Testis (tissue), 3 donors: Measurements from ENCODE around the gene PLCH2. TPM values are rescaled to one million over a fixed set of nuclear protein-coding genes. Genes with fewer than 3 reads are reported as not detected.
"Not testable (repeated sequence)": the region's sequence is repeated elsewhere in the genome, so short reads cannot be mapped to it uniquely, and the experiment has no call there.

Source experiments
- DNase-seq: peaks from one replicate; pipeline ENCODE4 v3.0.0-alpha.2; 2019
- H3K27ac ChIP-seq, 2 donors: fragments of 200-600 bp; sonication (generic); one replicate each; pipeline ENCODE4 v1.5.1; 2019
- H3K27me3 ChIP-seq: fragments of 200-600 bp; sonication (generic); one replicate; pipeline ENCODE4 v1.5.1; 2019
- H3K36me3 ChIP-seq: fragments of 200-600 bp; sonication (generic); one replicate; pipeline ENCODE4 v1.5.1; 2017; ENCODE audit warnings: low read depth; ENCODE audit errors: missing control alignments
- H3K4me1 ChIP-seq: fragments of 200-600 bp; sonication (generic); one replicate; pipeline ENCODE4 v1.5.1; 2019
- H3K4me3 ChIP-seq, 2 donors: fragments of 200-600 bp; sonication (generic); one replicate each; pipeline ENCODE4 v1.5.1; 2017 to 2019
- H3K9me3 ChIP-seq: fragments of 200-600 bp; sonication (generic); one replicate; pipeline ENCODE4 v1.5.1; 2017
- POLR2A ChIP-seq: fragments of 450-650 bp; IDR thresholded peaks from one replicate; pipeline ENCODE4 v1.6.1; 2017; ENCODE audit warnings: antibody characterized with exemption, mild to moderate bottlenecking, moderate library complexity
- WGBS, 2 donors: methylation state at CpG; one replicate each; pipeline ENCODE4 v1.1.5; 2018; 5-methylcytosine and 5-hydroxymethylcytosine counted together
- intact Hi-C: fragments of 100-400 bp; cut with DNase I; formaldehyde crosslinking; loops from one replicate; pipeline ENCODE4 v1.15.1; 2023; ENCODE audit warnings: low total_unique reads
- polyA plus RNA-seq: library from polyadenylated mRNA; stranded (reverse); fragments of 350-450 nt; fragmentation: Illumina TruSeq; extraction: RNeasy Lipid Tissue Mini Kit (QIAGEN cat#74804); gene quantifications from one replicate; pipeline ENCODE4 v1.2.3, GENCODE V29; 2014; ENCODE audit warnings: low read depth, low replicate concordance; ENCODE audit not compliant: insufficient read depth
- total RNA-seq, 2 donors: library from RNA; depleted of rRNA; stranded (reverse); fragments of >200 nt; gene quantifications; one replicate each; pipeline ENCODE4 v1.2.3, GENCODE V29; 2016
- TF ChIP-seq, protein P1 (sequence below), 3 experiments: fragments of 450-650 bp in 2 of 3; fragments of 200-600 bp in 1 of 3; sonication (generic) in 1 of 3; IDR thresholded peaks; one replicate each; pipeline ENCODE4 v1.5.1; 2016 to 2019; ENCODE audit warnings: antibody characterized with exemption in 3 of 3, mild to moderate bottlenecking in 2 of 3, moderate library complexity in 1 of 3

Gene PLCH2
- total and polyA plus RNA-seq, 3 donors from 2014 or later: 2.7 to 6.5 (median 5.7) TPM

DNA sequence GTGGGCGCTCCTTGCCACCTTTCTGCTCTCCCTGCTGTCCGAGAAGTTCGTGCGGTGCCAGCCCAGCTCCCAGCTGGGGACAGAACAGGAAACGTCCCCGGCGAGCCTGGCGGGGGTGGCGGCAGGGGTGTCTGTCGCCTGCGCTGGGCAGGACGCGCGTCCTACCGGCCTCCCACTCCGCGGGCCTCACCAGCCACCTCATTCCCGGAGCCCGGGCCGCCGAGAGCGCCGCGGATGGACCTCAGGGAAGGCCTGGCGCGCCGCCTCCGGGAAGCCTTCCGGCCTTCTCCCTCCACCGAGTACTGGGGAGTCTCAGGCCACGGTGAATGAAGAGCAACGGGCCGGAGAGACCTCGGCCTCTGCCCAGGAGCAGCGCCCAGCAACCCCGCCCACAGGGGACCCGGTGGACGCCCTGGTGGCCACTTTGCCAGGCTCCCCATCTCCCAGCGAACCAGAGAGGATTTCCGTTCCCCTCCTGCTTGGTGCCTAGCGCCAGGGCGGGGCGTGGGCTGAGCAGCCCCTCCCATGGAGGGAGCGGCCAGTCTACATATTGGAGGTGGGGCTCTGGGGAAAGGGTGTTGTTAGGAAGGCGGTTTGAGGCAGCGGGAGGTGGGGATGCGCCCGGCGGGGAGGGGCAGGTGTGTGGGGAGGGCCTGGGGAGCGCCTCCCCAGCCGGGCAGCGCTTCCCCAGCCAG is 70.6 kb downstream of the PLCH2 start:
- TF ChIP-seq, protein P1, sequence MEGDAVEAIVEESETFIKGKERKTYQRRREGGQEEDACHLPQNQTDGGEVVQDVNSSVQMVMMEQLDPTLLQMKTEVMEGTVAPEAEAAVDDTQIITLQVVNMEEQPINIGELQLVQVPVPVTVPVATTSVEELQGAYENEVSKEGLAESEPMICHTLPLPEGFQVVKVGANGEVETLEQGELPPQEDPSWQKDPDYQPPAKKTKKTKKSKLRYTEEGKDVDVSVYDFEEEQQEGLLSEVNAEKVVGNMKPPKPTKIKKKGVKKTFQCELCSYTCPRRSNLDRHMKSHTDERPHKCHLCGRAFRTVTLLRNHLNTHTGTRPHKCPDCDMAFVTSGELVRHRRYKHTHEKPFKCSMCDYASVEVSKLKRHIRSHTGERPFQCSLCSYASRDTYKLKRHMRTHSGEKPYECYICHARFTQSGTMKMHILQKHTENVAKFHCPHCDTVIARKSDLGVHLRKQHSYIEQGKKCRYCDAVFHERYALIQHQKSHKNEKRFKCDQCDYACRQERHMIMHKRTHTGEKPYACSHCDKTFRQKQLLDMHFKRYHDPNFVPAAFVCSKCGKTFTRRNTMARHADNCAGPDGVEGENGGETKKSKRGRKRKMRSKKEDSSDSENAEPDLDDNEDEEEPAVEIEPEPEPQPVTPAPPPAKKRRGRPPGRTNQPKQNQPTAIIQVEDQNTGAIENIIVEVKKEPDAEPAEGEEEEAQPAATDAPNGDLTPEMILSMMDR (IDR thresholded peaks at IDR 0.05): peak in 1 of 3 experiments; percentile 2
- no peak for TF ChIP-seq POLR2A
- DNase-seq: peak; percentile 79
- intact Hi-C loops: loop anchor here (5.0 kb wide), 1 partner anchor 134 kb away; the partner anchor contains the start of gene PEX10
- H3K4me3 ChIP-seq: peak overlapping the region; percentile 50 to 61
- H3K9me3 ChIP-seq: no peaks in the 10 kb centered on the region
- 1% methylated on average over 41 of the region's 52 CpGs; no CpG with 5 or more reads in 1 of the 2 donors for WGBS, 2 donors
- peaks cover 54% of the 10 kb centered on the region for H3K4me1 ChIP-seq
- no peaks in the 10 kb centered on the region for H3K36me3 ChIP-seq
- no peaks in the 10 kb centered on the region for H3K27me3 ChIP-seq
- H3K27ac ChIP-seq: peak overlapping the region; percentile 56 to 95

DNA sequence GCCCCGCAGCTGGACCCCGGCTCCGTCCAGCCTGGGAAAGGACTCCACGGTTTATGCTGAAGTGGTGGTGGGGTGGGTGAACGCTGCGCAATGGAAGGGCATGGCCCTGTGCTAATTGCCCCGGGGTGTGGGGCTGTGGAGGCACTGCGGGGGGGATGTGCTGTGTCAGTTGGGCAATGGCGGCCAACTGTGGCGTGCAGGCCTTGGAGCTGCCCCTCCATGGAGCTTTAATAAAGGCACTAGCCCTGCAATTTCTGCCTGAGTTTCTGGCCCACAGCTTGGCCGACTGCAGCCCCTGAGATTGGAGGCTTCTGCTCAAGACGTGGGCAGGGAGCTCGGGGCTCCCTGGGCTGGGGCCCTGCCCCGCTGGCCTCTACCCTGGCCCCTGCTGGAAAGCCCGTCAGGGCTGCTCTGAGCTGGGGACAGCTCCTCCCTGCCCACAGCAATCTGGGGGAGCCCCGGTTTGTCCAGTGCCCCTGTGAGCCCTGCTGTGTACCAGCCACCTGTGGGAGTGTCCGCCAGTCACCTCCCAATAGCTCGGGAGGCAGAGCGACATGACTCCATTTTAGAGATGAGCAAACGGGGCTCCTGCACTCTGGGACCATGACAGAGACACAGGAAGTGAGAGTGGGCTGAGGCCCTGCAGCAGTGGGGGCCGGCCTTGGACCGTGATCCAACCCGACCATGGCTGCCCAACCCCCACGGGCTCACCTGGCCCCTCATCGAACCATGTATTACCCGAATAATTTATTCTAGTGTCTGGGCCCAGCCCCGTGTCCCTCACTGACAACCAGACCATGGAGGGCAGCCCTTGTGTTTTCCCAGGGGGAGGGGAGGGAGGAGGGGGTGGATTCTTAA is 71.3 kb downstream of the PLCH2 start:
- DNase-seq: no peak
- TF ChIP-seq, protein P1 (IDR thresholded peaks at IDR 0.05): no peak
- no peak for TF ChIP-seq POLR2A
- Histone ChIP-seq H3K4me3 (peak overlapping the region; percentile 50 to 61), H3K27me3 (no peaks in the 10 kb centered on the region), H3K36me3 (no peaks in the 10 kb centered on the region), H3K9me3 (no peaks in the 10 kb centered on the region), H3K4me1 (peaks cover 54% of the 10 kb centered on the region), H3K27ac (peak overlapping the region; percentile 56 to 95)
- 17 to 26% methylated on average over 3 to 27 of the region's 27 CpGs for WGBS, 2 donors
- intact Hi-C loops: loop anchor here (5.0 kb wide), 1 partner anchor 135 kb away; the partner anchor contains the start of gene PEX10

DNA sequence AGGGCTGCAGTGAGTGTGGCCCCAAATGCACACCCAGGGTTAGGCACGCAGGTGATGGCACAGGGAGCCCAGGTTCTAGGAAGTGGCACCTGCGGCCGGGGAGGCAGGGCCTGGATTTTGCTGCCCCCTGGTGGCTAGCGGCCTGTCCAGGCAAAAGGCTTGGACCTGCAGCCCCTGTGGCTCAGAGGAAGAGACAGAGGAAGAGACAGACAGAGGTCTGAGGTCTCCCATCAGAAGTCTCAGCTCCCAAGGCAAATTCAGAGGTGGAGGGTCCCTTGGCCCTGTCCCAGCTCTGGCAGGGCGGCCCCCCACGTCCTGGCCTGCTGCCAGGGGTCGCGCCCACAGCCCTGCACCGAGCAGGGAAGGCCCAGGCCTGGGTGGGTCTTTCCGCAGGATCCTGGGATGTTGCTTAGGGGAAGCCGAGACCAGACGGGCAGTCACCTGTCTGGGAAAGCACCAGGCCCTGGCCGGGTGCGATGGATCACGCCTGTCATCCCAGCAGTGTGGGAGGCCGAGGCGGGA is 72.0 kb downstream of the PLCH2 start:
- intact Hi-C loops: loop anchor here (5.0 kb wide), 1 partner anchor 136 kb away; the partner anchor contains the start of gene PEX10
- Histone ChIP-seq H3K9me3 (no peaks in the 10 kb centered on the region), H3K27me3 (no peaks in the 10 kb centered on the region), H3K36me3 (no peaks in the 10 kb centered on the region), H3K4me1 (peaks cover 54% of the 10 kb centered on the region), H3K4me3 (no peak overlapping the region), H3K27ac (peak overlapping the region; percentile 81 to 95)
- TF ChIP-seq, protein P1 (IDR thresholded peaks at IDR 0.05): peak; percentile 91 to 94 (median 93)
- no peak for TF ChIP-seq POLR2A
- WGBS, 2 donors: 13 to 31% methylated on average over 4 to 17 of the region's 17 CpGs
- peak; percentile 88 for DNase-seq

DNA sequence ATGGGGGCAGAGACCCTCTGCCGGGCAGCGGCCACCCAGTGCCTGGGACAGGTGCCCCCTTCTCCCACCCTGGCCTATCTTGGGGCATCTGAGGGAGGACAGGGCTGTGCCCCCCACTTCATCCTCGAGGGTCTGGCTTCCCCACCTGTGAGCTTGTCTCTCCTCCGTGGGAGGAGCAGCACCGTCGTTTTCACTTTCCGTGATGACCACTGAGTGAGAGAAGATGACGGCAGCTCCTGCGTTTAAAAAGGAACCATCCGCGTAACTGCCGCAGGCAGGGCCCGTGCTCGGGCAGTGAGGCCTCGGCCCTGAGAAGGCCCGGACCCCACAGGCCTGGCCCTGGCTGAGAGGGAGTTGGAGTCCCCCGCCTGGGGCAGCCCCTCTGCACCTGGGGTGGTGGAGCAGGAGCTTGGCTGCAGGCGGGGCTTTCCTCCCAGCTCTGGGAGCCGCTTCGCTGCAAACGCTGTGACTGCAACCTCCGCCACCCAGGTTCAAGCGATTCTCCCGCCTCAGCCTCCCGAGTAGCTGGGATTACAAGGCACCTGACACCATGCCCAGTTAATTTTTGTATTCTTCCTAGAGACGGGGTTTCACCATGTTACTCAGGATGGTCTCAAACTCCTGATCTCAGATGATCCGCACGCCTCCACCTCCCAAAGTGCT is 73.4 kb downstream of the PLCH2 start:
- H3K4me3 ChIP-seq, DNase-seq, H3K27me3 ChIP-seq, H3K9me3 ChIP-seq, H3K36me3 ChIP-seq: not testable (repeated sequence)
- 84 to 86% methylated on average over 23 to 27 of the region's 28 CpGs for WGBS, 2 donors
- intact Hi-C loops: loop anchor here (5.0 kb wide), 1 partner anchor 137 kb away; the partner anchor contains the start of gene PEX10
- H3K27ac ChIP-seq: peak overlapping the region; percentile 81 to 95
- peaks cover 44% of the 10 kb centered on the region for H3K4me1 ChIP-seq

DNA sequence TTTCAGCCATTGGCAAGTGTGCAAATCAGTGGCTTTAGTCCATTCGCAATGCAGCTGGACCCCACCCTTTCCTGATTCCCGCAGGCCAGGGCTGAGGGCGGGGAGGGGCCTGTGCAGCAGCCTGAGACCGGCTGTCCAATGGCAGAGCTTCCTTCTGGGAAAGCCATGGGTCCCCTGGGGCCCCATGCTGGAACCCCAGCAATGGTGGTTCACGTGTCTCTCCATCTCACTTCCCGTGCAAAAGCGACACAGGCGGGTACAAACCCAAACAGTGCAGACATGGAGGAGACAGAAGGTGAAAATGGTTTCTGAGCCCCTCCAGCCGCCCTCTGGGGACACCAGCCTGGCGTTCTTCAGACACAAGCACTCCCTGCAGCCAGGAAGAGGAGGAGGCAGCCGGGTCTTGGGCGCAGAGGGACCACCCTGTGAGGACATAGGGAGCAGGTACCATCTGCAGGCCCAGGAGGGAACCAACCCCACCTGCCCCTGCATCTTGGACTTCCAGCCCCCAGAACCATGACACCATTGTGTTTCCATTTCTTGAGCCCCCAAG is 74.3 kb downstream of the PLCH2 start:
- 64 to 88% methylated on average over 8 to 12 of the region's 12 CpGs for WGBS, 2 donors
- H3K36me3 ChIP-seq, H3K9me3 ChIP-seq, H3K4me3 ChIP-seq, H3K27ac ChIP-seq, H3K27me3 ChIP-seq, intact Hi-C loops, DNase-seq: not testable (repeated sequence)
- H3K4me1 ChIP-seq: peaks cover 39% of the 10 kb centered on the region

DNA sequence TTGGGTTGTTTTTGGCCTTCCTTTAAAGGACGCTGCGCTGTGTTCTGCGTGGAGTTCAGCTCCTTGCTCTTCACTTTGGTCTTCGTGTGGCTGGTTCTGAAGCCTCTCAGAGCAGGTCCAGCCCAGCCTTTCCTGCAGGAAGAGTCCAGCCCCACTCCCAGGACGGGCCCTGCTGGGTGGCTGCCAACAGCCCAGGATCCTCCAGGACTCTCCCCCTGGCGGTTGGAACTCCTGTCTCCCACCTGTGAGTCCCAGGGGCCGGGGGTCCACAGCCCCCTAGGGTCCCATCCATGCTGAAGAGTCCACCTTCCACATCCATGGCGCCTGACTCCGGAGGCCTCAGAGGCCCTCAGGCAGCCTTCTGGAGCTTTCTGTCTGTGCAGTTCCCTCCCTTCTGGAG is 75.5 kb downstream of the PLCH2 start:
- H3K4me3 ChIP-seq, H3K36me3 ChIP-seq, intact Hi-C loops, H3K9me3 ChIP-seq, H3K27ac ChIP-seq, H3K27me3 ChIP-seq, DNase-seq: not testable (repeated sequence)
- H3K4me1 ChIP-seq: peaks cover 28% of the 10 kb centered on the region
- WGBS, 2 donors: 88 to 90% methylated on average over 6 to 9 of the region's 9 CpGs
